ENCODE data around the gene ARHGAP26. TPM values are rescaled to one million over a fixed set of nuclear protein-coding genes. Genes with fewer than 3 reads are reported as not detected.

Gene ARHGAP26
- total RNA-seq, 2 donors from 2014 or later = 21.3 to 22.7 TPM

DNA sequence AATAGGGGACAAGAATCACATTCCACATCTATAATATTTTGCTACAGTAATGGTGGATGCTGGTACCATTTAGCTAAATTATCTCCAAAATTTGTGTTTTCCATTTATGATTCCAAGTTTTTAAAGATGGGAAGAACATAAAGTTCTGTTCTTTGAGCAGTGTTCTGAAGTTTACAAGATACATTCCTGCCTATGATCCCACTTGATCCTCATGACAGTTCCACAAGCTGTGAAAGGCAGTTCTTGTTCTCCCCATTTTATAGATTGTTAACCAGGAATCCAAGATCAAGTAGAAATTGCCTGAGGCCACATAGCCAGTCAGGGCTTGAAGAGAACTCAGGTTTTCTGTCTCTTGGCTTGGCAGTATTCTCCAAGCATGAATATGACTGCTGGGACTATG, 376.0 kb downstream of the ARHGAP26 start:
- Mint-ChIP-seq H3K27me3 (no peaks in the 10 kb centered on the region), H3K4me3 (no peak overlapping the region), H3K36me3 (ENCODE audit: low read depth) (peaks cover 2% of the 10 kb centered on the region), H3K4me1 (peaks cover 2% of the 10 kb centered on the region), H3K27ac (no peak overlapping the region)
- DNase-seq = no peak
- H3K9me3 ChIP-seq (ENCODE audit: control insufficient read depth, low read length, poor library complexity, severe bottlenecking) = no peaks in the 10 kb centered on the region
- no peak for ATAC-seq

DNA sequence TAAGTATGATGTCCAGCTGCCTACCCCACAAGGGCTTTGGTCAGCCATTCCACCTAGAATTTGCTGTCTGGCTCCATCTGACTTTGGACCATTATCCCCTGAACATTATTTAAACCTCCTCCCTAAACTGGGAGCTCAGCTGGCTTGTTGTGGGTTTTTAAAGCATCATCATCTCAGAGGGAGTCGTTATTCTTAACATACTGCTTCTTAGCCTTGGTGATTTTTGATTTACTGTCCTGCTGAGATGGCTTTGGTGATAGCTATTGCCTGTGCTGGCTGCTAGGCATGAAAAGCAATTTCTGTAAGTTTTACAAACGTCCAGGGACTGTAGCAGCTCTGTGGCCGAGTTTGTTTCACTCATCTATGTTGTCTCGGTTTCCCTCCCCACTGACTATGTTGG, 377.2 kb downstream of the ARHGAP26 start:
- no peak overlapping the region for H3K4me3 Mint-ChIP-seq
- peaks cover 4% of the 10 kb centered on the region for H3K36me3 Mint-ChIP-seq (ENCODE audit: low read depth)
- H3K27ac Mint-ChIP-seq = no peak overlapping the region
- ATAC-seq (no peak), DNase-seq (no peak)
- peaks cover 2% of the 10 kb centered on the region for H3K4me1 Mint-ChIP-seq
- no peaks in the 10 kb centered on the region for H3K9me3 ChIP-seq (ENCODE audit: control insufficient read depth, low read length, poor library complexity, severe bottlenecking)
- no peaks in the 10 kb centered on the region for H3K27me3 Mint-ChIP-seq

DNA sequence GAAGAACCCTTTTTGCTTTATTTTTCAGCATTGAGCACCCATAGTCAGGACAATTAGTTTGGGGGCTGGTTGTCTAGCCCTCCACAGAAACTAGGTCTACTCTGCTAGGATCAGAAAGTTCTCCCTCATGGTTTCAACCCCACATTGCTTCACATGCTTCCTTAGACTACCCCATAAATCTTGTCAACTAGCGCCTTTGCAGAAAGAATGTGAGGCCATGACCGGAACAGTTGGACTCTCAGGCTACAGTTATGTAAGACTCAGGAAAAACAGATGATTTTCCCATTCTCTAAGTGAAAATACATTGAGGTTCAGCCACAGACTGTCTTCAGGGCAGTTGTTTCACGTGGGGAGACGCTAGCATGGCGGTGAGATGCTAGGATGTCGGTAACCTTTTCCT, 377.7 kb downstream of the ARHGAP26 start:
- H3K4me3 Mint-ChIP-seq = no peak overlapping the region
- no peaks in the 10 kb centered on the region for H3K9me3 ChIP-seq (ENCODE audit: control insufficient read depth, low read length, poor library complexity, severe bottlenecking)
- no peaks in the 10 kb centered on the region for H3K27me3 Mint-ChIP-seq
- peaks cover 2% of the 10 kb centered on the region for H3K4me1 Mint-ChIP-seq
- no peak for DNase-seq
- no peak for ATAC-seq
- H3K27ac Mint-ChIP-seq = no peak overlapping the region
- peaks cover 4% of the 10 kb centered on the region for H3K36me3 Mint-ChIP-seq (ENCODE audit: low read depth)

DNA sequence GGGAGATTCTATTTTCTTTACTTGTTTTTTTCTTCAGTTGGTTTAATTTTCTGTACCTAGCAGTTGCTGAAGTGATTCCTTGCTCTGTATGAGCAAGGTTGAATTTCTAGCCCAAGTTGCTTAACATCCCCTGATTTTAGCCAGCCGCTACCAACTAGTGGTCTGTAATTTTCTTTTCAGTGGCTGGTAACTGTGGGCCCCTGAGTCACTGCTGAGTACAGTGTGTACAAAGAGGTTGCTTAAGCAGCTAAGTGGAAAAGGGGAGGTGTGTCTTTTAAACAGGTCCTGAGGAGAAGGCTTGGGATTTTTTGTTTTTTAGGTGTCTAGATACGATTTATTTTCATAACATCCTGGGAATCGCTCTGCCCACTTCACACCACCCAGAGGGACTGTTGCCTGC, 378.6 kb downstream of the ARHGAP26 start:
- no peaks in the 10 kb centered on the region for H3K9me3 ChIP-seq (ENCODE audit: control insufficient read depth, low read length, poor library complexity, severe bottlenecking)
- no peak for ATAC-seq
- no peak overlapping the region for H3K4me3 Mint-ChIP-seq
- no peaks in the 10 kb centered on the region for H3K27me3 Mint-ChIP-seq
- H3K36me3 Mint-ChIP-seq (ENCODE audit: low read depth) = peaks cover 5% of the 10 kb centered on the region
- H3K27ac Mint-ChIP-seq = no peak overlapping the region
- DNase-seq = no peak
- H3K4me1 Mint-ChIP-seq = peaks cover 2% of the 10 kb centered on the region

DNA sequence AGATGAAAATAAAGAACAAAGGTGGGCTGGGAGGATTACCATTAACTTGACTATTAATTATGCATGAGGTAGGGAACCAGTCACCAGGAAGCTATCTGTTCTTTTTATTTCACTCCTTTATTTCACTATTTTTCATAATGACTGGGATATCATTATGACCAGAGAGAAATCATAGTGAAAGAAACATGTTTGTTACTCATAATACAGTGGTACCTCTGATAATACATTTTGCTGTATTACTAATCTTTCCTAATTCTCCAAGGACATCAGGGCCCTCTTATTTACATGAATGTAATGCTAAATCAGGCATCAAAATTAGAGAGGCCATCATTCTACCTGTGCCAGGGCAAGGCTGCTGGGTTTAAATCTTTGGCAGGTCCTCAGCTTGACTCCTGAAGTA, 379.6 kb downstream of the ARHGAP26 start:
- DNase-seq (no peak), ATAC-seq (no peak)
- no peaks in the 10 kb centered on the region for H3K27me3 Mint-ChIP-seq
- no peaks in the 10 kb centered on the region for H3K9me3 ChIP-seq (ENCODE audit: control insufficient read depth, low read length, poor library complexity, severe bottlenecking)
- H3K27ac Mint-ChIP-seq = no peak overlapping the region
- peaks cover 2% of the 10 kb centered on the region for H3K4me1 Mint-ChIP-seq
- peaks cover 5% of the 10 kb centered on the region for H3K36me3 Mint-ChIP-seq (ENCODE audit: low read depth)
- no peak overlapping the region for H3K4me3 Mint-ChIP-seq

DNA sequence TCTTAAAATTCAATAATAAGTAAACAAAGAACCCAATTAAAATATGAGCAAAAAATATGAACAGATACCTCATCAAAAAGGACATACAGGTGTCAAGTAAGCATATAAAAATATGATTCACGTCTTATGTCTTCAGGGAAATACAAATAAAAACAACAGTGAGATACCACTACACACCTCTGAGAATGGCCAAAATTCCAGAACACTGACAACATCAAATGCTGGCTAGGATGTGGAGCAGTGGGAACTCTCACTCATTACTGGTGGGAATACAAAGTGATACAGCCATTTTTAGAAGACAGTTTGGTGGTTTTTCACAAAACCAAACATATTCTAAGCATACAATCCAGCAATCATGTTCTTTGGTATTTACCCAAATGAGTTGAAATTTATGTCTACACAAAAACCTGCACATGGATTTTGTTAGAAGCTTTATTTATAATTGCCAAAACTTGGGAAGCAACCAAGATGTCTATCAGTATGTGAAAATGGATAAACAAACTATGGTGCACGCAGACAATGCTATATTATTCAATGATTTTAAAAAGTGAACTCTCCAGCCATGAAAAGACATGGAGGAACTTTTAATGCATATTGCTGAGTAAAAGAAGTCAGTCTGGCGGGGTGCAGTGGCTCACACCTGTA, 381.0 kb downstream of the ARHGAP26 start:
- H3K4me1 Mint-ChIP-seq = no peaks in the 10 kb centered on the region
- H3K9me3 ChIP-seq (ENCODE audit: control insufficient read depth, low read length, poor library complexity, severe bottlenecking) = no peaks in the 10 kb centered on the region
- H3K4me3 Mint-ChIP-seq = peak overlapping the region; percentile 19
- no peak overlapping the region for H3K27ac Mint-ChIP-seq
- peaks cover 5% of the 10 kb centered on the region for H3K36me3 Mint-ChIP-seq (ENCODE audit: low read depth)
- H3K27me3 Mint-ChIP-seq = no peaks in the 10 kb centered on the region
- no peak for ATAC-seq
- DNase-seq = no peak

DNA sequence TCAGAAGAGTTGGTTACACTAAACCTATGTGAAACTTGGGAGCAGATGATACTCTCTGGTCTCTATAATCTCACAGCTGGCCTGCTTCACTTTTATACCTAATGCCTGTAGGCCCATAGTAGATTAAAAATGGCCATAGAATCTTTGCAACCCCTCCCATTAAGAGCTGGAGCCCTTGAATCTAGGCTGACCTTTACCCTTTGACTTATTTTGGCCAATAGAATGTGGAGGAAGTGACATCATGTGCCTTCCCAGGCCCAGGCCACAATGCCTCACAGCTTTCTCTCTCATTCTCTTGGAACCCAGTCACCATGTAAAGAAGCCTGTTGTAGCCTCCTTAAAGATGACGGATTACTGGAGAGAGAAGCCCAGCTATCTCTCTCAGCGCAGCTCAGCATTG, 382.3 kb downstream of the ARHGAP26 start:
- ATAC-seq (no peak), DNase-seq (no peak)
- Mint-ChIP-seq H3K27me3 (no peaks in the 10 kb centered on the region), H3K36me3 (ENCODE audit: low read depth) (peaks cover 7% of the 10 kb centered on the region), H3K4me1 (no peaks in the 10 kb centered on the region), H3K4me3 (no peak overlapping the region), H3K27ac (no peak overlapping the region)
- no peaks in the 10 kb centered on the region for H3K9me3 ChIP-seq (ENCODE audit: control insufficient read depth, low read length, poor library complexity, severe bottlenecking)

DNA sequence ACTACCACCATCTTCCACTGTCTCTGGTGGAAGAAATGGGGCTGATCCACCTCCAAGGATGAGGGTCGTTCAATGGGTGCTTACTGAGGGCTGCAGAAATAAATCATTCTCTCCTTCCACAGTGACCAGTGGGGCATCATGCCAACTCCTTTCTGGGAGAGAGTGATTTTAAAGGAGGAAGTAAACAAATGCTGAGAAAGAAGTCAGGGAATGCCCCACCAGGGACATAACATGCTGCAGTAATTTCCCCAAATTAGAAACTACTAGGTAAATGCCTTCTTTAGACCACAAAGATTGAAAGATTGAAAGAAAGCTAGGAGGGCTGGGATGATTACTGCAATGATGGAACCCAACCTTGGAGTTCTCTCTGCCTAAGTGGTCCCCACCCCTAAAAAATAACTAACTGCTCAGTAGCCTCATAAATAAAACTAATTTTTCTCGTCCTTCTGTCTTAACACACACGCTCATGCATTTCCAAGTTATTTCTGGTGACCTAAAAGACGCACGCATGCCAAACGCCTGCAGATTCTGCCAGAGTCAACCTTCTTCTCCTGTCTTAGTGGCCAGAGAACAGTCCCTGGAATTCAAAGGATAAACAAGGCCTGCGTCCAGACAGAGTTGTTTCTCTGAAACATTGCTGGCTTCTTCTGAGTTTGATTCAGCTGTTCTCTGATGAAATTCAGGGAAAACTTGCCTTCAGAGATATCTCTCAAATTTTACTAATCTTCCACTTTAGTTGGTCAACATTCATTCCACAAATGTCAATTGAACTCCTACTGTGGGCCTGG, 383.3 kb downstream of the ARHGAP26 start:
- ATAC-seq (no peak), DNase-seq (no peak)
- Mint-ChIP-seq H3K4me3 (no peak overlapping the region), H3K4me1 (no peaks in the 10 kb centered on the region), H3K27ac (no peak overlapping the region), H3K27me3 (no peaks in the 10 kb centered on the region), H3K36me3 (ENCODE audit: low read depth) (peaks cover 5% of the 10 kb centered on the region)
- no peaks in the 10 kb centered on the region for H3K9me3 ChIP-seq (ENCODE audit: control insufficient read depth, low read length, poor library complexity, severe bottlenecking)

DNA sequence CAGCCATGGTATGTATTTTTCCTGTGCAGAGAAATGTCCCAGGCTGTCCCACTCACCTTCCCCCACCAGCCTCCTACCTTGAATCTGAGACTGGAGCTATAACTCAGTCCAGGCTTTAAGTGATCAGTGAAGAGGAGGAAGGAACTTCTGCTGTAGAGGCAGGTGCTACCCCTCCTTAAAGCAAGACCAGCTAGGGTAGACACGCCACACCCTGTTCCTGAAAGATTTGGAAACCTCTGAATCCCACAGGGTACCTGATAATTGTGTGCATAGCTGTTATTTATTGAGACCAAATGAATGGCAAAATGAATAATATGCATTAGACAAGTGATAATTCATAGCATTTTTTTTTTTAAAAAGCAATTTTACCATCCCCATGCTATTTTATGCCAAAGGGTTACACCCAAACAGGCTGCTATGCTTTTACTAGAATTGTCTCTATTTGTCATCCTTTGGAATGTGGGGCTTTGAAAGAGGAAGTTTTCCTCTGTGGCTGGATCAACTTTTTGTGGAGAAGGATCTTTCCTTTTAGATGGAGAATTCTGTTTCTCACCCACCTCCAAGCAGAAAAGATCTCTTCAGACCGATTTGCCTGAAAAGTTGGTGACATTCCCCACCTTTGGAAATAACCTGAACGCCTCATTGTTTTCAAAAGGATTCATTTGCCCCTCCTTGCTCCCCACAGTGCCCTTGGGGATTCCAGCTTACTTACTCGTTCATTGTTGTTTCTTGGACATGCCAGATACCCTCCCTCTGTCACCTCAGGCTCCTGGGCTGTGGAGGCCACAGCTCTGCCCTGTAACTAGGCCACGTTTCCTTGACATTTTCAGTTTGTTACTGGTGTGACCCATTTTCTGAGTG, 384.6 kb downstream of the ARHGAP26 start:
- Mint-ChIP-seq H3K27ac (no peak overlapping the region), H3K36me3 (ENCODE audit: low read depth) (peaks cover 5% of the 10 kb centered on the region), H3K4me1 (peaks cover 3% of the 10 kb centered on the region), H3K27me3 (no peaks in the 10 kb centered on the region), H3K4me3 (no peak overlapping the region)
- H3K9me3 ChIP-seq (ENCODE audit: control insufficient read depth, low read length, poor library complexity, severe bottlenecking) = no peaks in the 10 kb centered on the region
- DNase-seq = no peak
- ATAC-seq = no peak

DNA sequence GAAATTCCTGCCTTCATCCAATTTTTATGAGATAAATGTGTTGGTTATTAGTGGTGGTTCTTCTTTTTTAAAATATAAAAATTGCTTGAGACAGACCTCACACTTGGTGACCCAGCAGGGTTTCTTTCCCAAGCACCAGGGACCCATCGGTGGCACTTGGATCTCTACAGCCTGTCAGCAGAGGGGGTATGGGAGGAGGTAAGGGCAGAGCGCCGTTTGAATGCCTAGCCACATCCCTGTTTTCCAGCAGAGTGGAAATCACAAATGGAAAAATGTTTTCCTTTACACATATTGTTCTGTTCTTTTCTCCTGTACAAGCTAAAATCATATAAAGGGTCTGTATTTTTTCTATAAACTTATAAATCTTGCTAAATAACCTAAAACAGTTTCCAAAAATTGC, 385.3 kb downstream of the ARHGAP26 start:
- ATAC-seq (no peak), DNase-seq (no peak)
- no peaks in the 10 kb centered on the region for H3K9me3 ChIP-seq (ENCODE audit: control insufficient read depth, low read length, poor library complexity, severe bottlenecking)
- Mint-ChIP-seq H3K27me3 (no peaks in the 10 kb centered on the region), H3K4me1 (peaks cover 3% of the 10 kb centered on the region), H3K27ac (no peak overlapping the region), H3K36me3 (ENCODE audit: low read depth) (peaks cover 5% of the 10 kb centered on the region), H3K4me3 (no peak overlapping the region)

DNA sequence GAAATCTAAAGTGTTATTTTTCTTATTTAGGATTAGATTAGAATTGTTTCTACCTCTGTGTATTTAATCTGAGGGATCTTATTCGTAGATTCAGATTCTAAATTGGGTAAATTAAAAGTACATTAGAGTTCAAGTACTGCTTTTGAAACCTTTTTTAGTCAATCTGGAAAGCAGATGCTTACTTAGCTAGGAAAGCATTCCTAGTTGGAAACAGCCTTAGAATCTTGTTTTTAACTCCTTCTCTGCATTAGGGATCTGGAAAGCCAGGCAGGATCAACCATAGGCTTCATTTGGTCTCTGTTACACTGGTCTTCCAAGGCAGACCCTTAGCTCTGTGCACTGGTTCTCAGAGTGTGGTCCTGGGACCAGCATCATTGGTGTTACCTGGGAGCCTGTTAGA, 385.9 kb downstream of the ARHGAP26 start:
- Mint-ChIP-seq H3K4me1 (peaks cover 3% of the 10 kb centered on the region), H3K27me3 (no peaks in the 10 kb centered on the region), H3K36me3 (ENCODE audit: low read depth) (peaks cover 5% of the 10 kb centered on the region), H3K4me3 (no peak overlapping the region), H3K27ac (no peak overlapping the region)
- ATAC-seq (no peak), DNase-seq (no peak)
- H3K9me3 ChIP-seq (ENCODE audit: control insufficient read depth, low read length, poor library complexity, severe bottlenecking) = no peaks in the 10 kb centered on the region

DNA sequence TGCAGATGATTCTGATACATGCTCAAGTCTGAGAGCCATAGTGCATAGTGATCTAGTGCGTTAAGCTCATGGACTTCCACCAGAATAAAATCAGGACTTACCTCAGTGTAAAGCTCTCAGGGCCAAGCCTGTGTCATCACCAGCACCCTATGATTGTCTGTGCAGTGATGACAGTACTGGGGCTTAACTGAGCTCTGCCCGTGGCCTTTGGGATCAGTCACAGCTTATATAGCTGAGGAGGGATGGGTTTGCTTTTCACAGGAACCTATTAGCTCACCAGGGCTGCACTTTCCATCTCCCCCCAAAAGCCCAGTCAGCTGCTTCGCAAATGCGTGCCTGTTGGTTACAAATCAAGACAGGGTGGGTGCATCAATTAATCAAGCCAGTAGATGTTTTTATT, 386.4 kb downstream of the ARHGAP26 start:
- Mint-ChIP-seq H3K27ac (no peak overlapping the region), H3K27me3 (no peaks in the 10 kb centered on the region), H3K4me1 (peaks cover 3% of the 10 kb centered on the region), H3K36me3 (ENCODE audit: low read depth) (peaks cover 5% of the 10 kb centered on the region), H3K4me3 (no peak overlapping the region)
- ATAC-seq (no peak), DNase-seq (no peak)
- no peaks in the 10 kb centered on the region for H3K9me3 ChIP-seq (ENCODE audit: control insufficient read depth, low read length, poor library complexity, severe bottlenecking)

DNA sequence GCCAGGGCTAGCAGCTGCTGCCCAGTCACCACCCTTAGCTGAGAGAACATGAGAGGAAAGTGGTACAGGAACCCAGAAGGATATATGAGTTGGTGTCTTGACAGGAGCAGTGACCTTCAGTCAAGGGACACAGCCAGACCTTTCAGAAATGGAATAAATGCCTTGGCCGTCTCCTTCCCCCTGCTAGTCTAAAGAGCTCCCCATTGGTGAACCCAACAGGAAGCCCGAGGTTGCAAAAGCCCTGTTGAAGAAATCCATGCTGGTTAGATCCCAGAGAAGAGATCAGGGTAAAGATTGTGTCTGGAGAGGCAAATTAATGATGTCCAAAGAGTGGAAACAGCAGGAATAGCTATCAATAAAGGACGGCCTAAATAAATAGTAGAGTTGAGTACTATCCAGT, 388.9 kb downstream of the ARHGAP26 start:
- H3K36me3 Mint-ChIP-seq (ENCODE audit: low read depth) = peaks cover 2% of the 10 kb centered on the region

More for the DNA sequence above, 388.9 kb downstream of the ARHGAP26 start:
- no peaks in the 10 kb centered on the region for H3K9me3 ChIP-seq (ENCODE audit: control insufficient read depth, low read length, poor library complexity, severe bottlenecking)
- no peak for ATAC-seq
- Mint-ChIP-seq H3K4me3 (no peak overlapping the region), H3K4me1 (peaks cover 3% of the 10 kb centered on the region), H3K27ac (no peak overlapping the region), H3K27me3 (no peaks in the 10 kb centered on the region)
- DNase-seq = no peak
